Neural cell (in vitro differentiated cells): Measurements from ENCODE around the gene RBMS3. TPM values are rescaled to one million over a fixed set of nuclear protein-coding genes. Genes with fewer than 3 reads are reported as not detected.

ENCODE experiments used
- H2AFZ ChIP-seq: fragments of 200-600, 300-800 bp; sonication (generic), shearing (Covaris generic); 2 replicates; pipeline ENCODE4 v1.6.0; 2014; ENCODE audit warnings: low read depth, mild to moderate bottlenecking, antibody characterized with exemption, low read length, moderate library complexity
- H3F3A ChIP-seq: fragments of 200-600 bp; shearing (Covaris generic); 2 replicates; pipeline ENCODE4 v1.6.1; 2016; ENCODE audit warnings: mild to moderate bottlenecking, moderate library complexity, mixed read lengths, antibody characterized with exemption, low read length; ENCODE audit not compliant: insufficient read depth, poor library complexity, severe bottlenecking
- H3K27ac ChIP-seq: fragments of 200-600, 300-800 bp; sonication (generic), shearing (Covaris generic); 2 replicates; pipeline ENCODE4 v1.5.1; 2014; ENCODE audit warnings: mild to moderate bottlenecking, low read length, moderate library complexity
- H3K27me3 ChIP-seq: fragments of 300-800, 200-600 bp; sonication (generic), shearing (Covaris generic); 2 replicates; pipeline ENCODE4 v1.6.0; 2014; ENCODE audit warnings: mild to moderate bottlenecking, low read depth, low read length, moderate library complexity; ENCODE audit not compliant: insufficient read depth
- H3K36me3 ChIP-seq: fragments of 300-800, 200-600 bp; sonication (generic), shearing (Covaris generic); 2 replicates; pipeline ENCODE4 v1.5.1; 2014; ENCODE audit warnings: mild to moderate bottlenecking, antibody characterized with exemption, low read length, moderate library complexity; ENCODE audit not compliant: insufficient read depth
- H3K4me2 ChIP-seq: fragments of 300-800, 200-600 bp; sonication (generic), shearing (Covaris generic); 2 replicates; pipeline ENCODE4 v1.6.0; 2014; ENCODE audit warnings: mild to moderate bottlenecking, low read length
- H3K4me3 ChIP-seq: fragments of 300-800, 200-600 bp; sonication (generic), shearing (Covaris generic); 2 replicates; pipeline ENCODE4 v1.5.1; 2014; ENCODE audit warnings: mild to moderate bottlenecking, low read length, moderate library complexity
- H3K79me2 ChIP-seq: fragments of 200-600 bp; shearing (Covaris generic); replicated peaks from 2 replicates; pipeline ENCODE4 v1.6.0; 2014; ENCODE audit warnings: mild to moderate bottlenecking, low read length, moderate library complexity; ENCODE audit not compliant: insufficient read depth
- H3K9ac ChIP-seq: fragments of 300-800, 200-600 bp; sonication (generic), shearing (Covaris generic); 2 replicates; pipeline ENCODE4 v1.6.1; 2016; ENCODE audit warnings: mild to moderate bottlenecking, low read length, mixed read lengths
- H3K9me2 ChIP-seq: fragments of 200-600 bp; shearing (Covaris generic); 2 replicates; pipeline ENCODE4 v1.6.1; 2016; ENCODE audit warnings: mild to moderate bottlenecking, low read length, mixed read lengths; ENCODE audit not compliant: insufficient read depth
- H3K9me3 ChIP-seq: fragments of 200-600, 300-800 bp; sonication (generic), shearing (Covaris generic); 2 replicates; pipeline ENCODE4 v1.6.1; 2016; ENCODE audit warnings: mild to moderate bottlenecking, mixed run types, low read length, moderate library complexity, mixed read lengths
- H4K20me1 ChIP-seq: fragments of 200-600 bp; shearing (Covaris generic); 2 replicates; pipeline ENCODE4 v1.6.1; 2016; ENCODE audit warnings: mild to moderate bottlenecking, mixed run types; ENCODE audit not compliant: insufficient read depth
- EP300 ChIP-seq: fragments of 450-650 bp; conservative IDR thresholded peaks from 2 replicates; pipeline ENCODE4 v1.6.1; 2014; ENCODE audit warnings: antibody characterized with exemption, mild to moderate bottlenecking, moderate library complexity; ENCODE audit not compliant: poor library complexity, severe bottlenecking
- EZH2 ChIP-seq: fragments of 200-600, 300-800 bp; shearing (Covaris generic), sonication (generic); IDR thresholded peaks from 2 replicates; pipeline ENCODE4 v1.6.1; 2014; ENCODE audit warnings: antibody characterized with exemption, low read length, borderline replicate concordance, mild to moderate bottlenecking; ENCODE audit not compliant: insufficient read depth, poor library complexity, severe bottlenecking
- MXI1 ChIP-seq: fragments of 450-650 bp; conservative IDR thresholded peaks from 2 replicates; pipeline ENCODE4 v1.6.1; 2014; ENCODE audit warnings: antibody characterized with exemption, mild to moderate bottlenecking; ENCODE audit not compliant: poor library complexity, severe bottlenecking
- POLR2AphosphoS5 ChIP-seq: IDR thresholded peaks from 2 replicates; pipeline ENCODE4 v1.6.1; 2012
- RAD21 ChIP-seq: fragments of 450-650 bp; conservative IDR thresholded peaks from 2 replicates; pipeline ENCODE4 v1.6.1; 2014; ENCODE audit warnings: antibody characterized with exemption, mild to moderate bottlenecking, moderate library complexity
- SMC3 ChIP-seq: fragments of 450-650 bp; conservative IDR thresholded peaks from 2 replicates; pipeline ENCODE4 v1.6.1; 2014; ENCODE audit warnings: antibody characterized with exemption, mild to moderate bottlenecking, moderate library complexity; ENCODE audit not compliant: poor library complexity
- TAF1 ChIP-seq: IDR thresholded peaks from 2 replicates; pipeline ENCODE4 v1.6.1; 2012; ENCODE audit warnings: low read depth
- polyA plus RNA-seq: library from polyadenylated mRNA; depleted of rRNA; stranded (reverse); fragments of >200 nt; gene quantifications from 2 replicates; pipeline ENCODE4 v1.2.3, GENCODE V29; 2014
- TF ChIP-seq, protein P1 (sequence below): fragments of 450-650 bp; IDR thresholded peaks from 2 replicates; pipeline ENCODE4 v1.5.1; 2014; ENCODE audit warnings: antibody characterized with exemption, mild to moderate bottlenecking, moderate library complexity; ENCODE audit not compliant: poor library complexity, severe bottlenecking
- TF ChIP-seq, protein P2 (sequence below): IDR thresholded peaks from 2 replicates; pipeline ENCODE4 v1.6.1; 2012; ENCODE audit warnings: borderline replicate concordance

Gene RBMS3
- polyA plus RNA-seq, 1 donor from 2014 or later: 0.53 TPM

DNA sequence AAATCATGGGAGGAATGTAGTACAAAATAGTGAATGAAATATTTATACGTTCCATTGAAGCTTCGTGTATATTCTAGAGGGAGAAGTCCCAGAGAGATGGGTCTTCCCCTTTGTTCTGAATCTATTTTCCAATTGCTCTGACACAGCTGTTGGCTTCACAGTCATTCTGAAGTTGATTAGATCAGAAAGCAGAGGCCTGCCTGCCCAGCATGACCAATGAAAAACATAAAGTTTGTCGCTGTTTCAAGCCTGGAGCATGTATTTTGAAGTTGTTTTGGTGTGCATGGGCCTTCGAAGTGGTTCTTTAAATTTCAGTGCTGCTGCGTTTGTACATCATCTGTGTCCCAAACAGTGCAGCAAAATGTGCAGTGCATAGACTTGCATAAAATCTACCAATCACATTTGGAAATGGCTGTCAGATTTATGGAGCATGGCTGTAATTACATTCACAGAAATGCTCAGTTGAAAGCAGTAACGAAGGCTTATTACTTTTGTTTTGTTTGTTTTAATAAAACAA lies 31.0 kb upstream of the RBMS3 start:
- Histone ChIP-seq H3K9ac (no peak overlapping the region), H3K9me2 (no peaks in the 10 kb centered on the region), H3K36me3 (no peaks in the 10 kb centered on the region), H4K20me1 (no peaks in the 10 kb centered on the region), H3K27me3 (no peaks in the 10 kb centered on the region), H2AFZ (no peak overlapping the region), H3K4me3 (no peak overlapping the region), H3K27ac (no peak overlapping the region), H3K4me2 (no peak overlapping the region), H3K79me2 (no peaks in the 10 kb centered on the region), H3K9me3 (no peaks in the 10 kb centered on the region), H3F3A (no peaks in the 10 kb centered on the region)
- TF ChIP-seq TAF1 (no peak), POLR2AphosphoS5 (no peak), EP300 (no peak), EZH2 (no peak), MXI1 (no peak)

DNA sequence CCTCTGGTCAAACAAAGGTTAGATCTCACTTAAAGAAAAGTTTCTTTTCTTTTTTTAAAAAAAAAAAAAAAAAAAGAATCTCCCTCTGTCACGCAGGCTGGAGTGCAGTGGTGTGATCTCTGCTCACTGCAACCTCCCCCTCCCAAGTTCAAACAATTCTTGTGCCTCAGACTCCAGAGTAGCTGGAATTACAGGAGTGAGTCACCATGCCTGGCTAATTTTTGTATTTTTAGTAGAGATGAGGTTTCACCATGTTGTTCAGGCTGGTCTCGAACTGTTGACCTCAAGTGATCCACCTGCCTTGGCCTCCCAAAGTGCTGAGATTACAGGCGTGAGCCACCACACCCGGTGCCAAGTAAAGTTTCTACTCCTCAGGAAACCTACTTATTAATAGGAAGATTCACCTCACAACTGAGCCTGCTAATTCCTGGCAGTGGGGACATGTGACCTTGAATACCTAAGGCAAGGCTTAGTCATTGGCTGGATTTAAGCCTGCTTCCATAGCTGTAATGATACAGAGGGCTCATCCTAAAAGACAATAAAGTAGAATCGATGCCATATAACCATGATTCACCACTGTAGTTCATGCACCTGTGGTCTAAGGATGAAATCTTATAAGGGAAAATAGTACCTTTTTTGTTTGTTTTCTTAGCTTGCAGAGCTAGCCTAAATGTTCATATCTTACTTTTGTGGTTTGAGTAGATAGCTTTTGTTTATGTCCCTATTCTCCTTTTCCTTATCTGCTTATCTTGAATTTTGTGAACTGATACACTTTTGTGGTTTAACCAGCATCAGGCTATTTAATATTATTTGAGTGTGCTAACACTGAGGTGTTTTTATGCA lies 24.8 kb upstream of the RBMS3 start:
- no peaks in the 10 kb centered on the region for H4K20me1 ChIP-seq
- H3K9me3 ChIP-seq: no peaks in the 10 kb centered on the region
- H3K9me2 ChIP-seq: no peaks in the 10 kb centered on the region
- H2AFZ ChIP-seq: no peak overlapping the region
- H3F3A ChIP-seq: no peaks in the 10 kb centered on the region
- no peak overlapping the region for H3K27ac ChIP-seq
- no peaks in the 10 kb centered on the region for H3K79me2 ChIP-seq
- no peak overlapping the region for H3K4me3 ChIP-seq
- H3K27me3 ChIP-seq: no peaks in the 10 kb centered on the region
- H3K4me2 ChIP-seq: no peak overlapping the region
- no peak for TF ChIP-seq POLR2AphosphoS5
- TF ChIP-seq TAF1: no peak
- TF ChIP-seq EP300: no peak
- no peak for TF ChIP-seq RAD21
- TF ChIP-seq SMC3: no peak
- TF ChIP-seq, protein P1, sequence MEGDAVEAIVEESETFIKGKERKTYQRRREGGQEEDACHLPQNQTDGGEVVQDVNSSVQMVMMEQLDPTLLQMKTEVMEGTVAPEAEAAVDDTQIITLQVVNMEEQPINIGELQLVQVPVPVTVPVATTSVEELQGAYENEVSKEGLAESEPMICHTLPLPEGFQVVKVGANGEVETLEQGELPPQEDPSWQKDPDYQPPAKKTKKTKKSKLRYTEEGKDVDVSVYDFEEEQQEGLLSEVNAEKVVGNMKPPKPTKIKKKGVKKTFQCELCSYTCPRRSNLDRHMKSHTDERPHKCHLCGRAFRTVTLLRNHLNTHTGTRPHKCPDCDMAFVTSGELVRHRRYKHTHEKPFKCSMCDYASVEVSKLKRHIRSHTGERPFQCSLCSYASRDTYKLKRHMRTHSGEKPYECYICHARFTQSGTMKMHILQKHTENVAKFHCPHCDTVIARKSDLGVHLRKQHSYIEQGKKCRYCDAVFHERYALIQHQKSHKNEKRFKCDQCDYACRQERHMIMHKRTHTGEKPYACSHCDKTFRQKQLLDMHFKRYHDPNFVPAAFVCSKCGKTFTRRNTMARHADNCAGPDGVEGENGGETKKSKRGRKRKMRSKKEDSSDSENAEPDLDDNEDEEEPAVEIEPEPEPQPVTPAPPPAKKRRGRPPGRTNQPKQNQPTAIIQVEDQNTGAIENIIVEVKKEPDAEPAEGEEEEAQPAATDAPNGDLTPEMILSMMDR: no peak
- no peak for TF ChIP-seq MXI1
- TF ChIP-seq, protein P2, sequence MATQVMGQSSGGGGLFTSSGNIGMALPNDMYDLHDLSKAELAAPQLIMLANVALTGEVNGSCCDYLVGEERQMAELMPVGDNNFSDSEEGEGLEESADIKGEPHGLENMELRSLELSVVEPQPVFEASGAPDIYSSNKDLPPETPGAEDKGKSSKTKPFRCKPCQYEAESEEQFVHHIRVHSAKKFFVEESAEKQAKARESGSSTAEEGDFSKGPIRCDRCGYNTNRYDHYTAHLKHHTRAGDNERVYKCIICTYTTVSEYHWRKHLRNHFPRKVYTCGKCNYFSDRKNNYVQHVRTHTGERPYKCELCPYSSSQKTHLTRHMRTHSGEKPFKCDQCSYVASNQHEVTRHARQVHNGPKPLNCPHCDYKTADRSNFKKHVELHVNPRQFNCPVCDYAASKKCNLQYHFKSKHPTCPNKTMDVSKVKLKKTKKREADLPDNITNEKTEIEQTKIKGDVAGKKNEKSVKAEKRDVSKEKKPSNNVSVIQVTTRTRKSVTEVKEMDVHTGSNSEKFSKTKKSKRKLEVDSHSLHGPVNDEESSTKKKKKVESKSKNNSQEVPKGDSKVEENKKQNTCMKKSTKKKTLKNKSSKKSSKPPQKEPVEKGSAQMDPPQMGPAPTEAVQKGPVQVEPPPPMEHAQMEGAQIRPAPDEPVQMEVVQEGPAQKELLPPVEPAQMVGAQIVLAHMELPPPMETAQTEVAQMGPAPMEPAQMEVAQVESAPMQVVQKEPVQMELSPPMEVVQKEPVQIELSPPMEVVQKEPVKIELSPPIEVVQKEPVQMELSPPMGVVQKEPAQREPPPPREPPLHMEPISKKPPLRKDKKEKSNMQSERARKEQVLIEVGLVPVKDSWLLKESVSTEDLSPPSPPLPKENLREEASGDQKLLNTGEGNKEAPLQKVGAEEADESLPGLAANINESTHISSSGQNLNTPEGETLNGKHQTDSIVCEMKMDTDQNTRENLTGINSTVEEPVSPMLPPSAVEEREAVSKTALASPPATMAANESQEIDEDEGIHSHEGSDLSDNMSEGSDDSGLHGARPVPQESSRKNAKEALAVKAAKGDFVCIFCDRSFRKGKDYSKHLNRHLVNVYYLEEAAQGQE: no peak
- TF ChIP-seq EZH2: no peak
- no peak overlapping the region for H3K9ac ChIP-seq
- H3K36me3 ChIP-seq: no peaks in the 10 kb centered on the region
